ENCODE data around the gene NOL4L. TPM values are rescaled to one million over a fixed set of nuclear protein-coding genes. Genes with fewer than 3 reads are reported as not detected.

The NOL4L gene
- total RNA-seq, 2 donors from 2014 or later = 9.9 to 28.5 TPM

DNA sequence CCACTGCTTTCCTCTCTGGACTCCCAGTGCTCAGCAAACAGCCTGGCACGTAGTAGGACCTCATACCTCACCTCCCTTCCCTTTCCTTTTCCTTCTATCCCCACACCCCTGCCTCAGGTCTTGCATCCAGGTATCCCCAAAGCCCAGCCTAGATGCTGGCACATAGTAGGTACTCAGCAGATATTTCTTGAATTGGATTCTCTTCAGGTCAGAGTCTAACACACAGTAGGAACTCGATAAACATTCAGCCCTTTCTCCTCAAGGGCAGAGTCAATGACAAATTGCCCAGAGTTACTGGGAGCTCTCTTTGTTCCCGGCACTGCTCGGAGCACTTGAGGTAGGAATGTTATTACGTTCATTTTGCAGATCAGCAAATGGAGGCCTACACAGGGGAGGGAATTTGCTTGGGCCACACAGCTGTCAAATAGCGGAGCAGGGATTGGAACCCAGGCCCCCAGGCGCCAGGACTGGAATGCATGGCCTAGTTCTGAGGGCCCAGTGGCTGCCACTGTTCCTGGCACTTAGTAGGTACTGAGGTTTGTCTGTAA is 25.9 kb downstream of the NOL4L start:
- H3K4me1 Mint-ChIP-seq = peaks cover 28% of the 10 kb centered on the region

DNA sequence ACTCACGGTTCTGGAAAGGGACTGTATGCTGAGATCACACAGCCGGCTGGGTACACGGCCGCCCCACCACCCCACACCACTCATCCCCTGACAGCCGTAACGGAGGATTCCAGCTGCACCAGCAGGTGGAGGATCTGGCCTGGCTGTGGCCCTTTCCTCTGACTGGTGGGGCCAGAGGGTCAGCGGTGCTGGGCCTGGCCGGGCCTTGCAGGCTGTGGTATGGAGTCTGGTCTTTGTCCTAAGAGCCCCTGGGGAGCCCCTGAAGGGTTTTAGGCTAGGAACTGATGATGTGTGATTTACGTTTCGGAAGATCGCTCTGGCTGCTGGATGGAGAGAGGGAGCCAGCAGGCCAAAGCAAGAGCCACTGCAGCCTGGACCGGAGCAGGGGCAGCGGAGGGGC is 26.6 kb downstream of the NOL4L start:
- Mint-ChIP-seq H3K36me3 (ENCODE audit: low read depth) (no peaks in the 10 kb centered on the region), H3K4me1 (peaks cover 32% of the 10 kb centered on the region), H3K4me3 (no peak overlapping the region), H3K27me3 (no peaks in the 10 kb centered on the region), H3K27ac (no peak overlapping the region), H3K9me3 (no peaks in the 10 kb centered on the region)
- no peak for ATAC-seq (replicated peaks)

More for the DNA sequence above, 25.9 kb downstream of the NOL4L start:
- Mint-ChIP-seq H3K36me3 (ENCODE audit: low read depth) (no peaks in the 10 kb centered on the region), H3K27me3 (no peaks in the 10 kb centered on the region), H3K9me3 (no peaks in the 10 kb centered on the region), H3K4me3 (no peak overlapping the region), H3K27ac (peak overlapping the region; percentile 70)
- ATAC-seq (replicated peaks) = no peak

DNA sequence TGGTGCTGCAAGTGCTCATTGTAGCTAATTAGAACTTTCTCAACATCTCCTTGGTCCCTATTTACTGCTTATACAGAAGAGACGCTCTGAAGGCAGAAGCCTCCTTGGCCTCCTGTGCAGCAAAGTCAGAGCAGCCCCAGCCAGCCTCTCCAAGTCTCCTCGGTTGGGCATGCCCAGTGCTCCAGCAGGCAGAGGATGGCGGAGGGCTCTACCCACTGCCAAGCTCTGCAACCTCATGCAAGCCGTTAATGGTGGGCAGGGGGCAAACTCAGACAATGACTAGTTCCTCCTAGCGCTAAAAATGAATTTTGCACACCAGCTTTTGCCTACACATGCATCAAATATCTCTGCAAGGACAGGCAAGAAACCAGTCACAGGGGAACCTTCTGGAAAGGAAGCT is 27.8 kb downstream of the NOL4L start:
- H3K9me3 Mint-ChIP-seq = no peaks in the 10 kb centered on the region
- no peak for ATAC-seq (replicated peaks)
- H3K4me1 Mint-ChIP-seq = peaks cover 37% of the 10 kb centered on the region
- no peaks in the 10 kb centered on the region for H3K27me3 Mint-ChIP-seq
- no peak overlapping the region for H3K4me3 Mint-ChIP-seq
- peak overlapping the region; percentile 92 for H3K27ac Mint-ChIP-seq
- H3K36me3 Mint-ChIP-seq (ENCODE audit: low read depth) = no peaks in the 10 kb centered on the region

- H3K9me3 Mint-ChIP-seq = no peaks in the 10 kb centered on the region
- no peaks in the 10 kb centered on the region for H3K27me3 Mint-ChIP-seq
- peak overlapping the region; percentile 92 for H3K27ac Mint-ChIP-seq
- H3K36me3 Mint-ChIP-seq (ENCODE audit: low read depth) = no peaks in the 10 kb centered on the region
- no peak overlapping the region for H3K4me3 Mint-ChIP-seq
- no peak for ATAC-seq (replicated peaks)
- peaks cover 37% of the 10 kb centered on the region for H3K4me1 Mint-ChIP-seq
Measured at GRCh38 chr20:32556312-32557184, 28.6 kb downstream of the NOL4L start.

DNA sequence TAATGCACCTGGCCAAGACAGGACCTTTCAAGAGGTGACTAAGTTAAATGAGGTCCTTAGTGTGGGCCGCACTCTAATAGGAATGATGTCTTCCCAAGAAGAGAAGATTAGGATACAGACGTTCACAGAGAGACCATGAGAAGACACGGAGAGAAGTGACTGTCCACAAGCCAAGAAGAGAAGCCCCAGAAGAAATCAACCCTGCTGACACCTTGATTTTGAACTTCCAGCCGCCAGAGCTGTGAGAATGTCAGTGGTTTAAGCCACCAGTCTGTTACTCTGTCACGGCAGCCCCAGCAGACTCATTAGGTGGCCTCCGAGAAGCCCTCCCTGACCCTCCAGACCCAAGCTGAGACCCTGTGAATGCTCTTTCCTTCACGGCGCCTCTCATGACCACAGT is 29.5 kb downstream of the NOL4L start:
- no peak for ATAC-seq (replicated peaks)
- peak overlapping the region; percentile 92 for H3K27ac Mint-ChIP-seq
- H3K9me3 Mint-ChIP-seq = no peaks in the 10 kb centered on the region
- H3K36me3 Mint-ChIP-seq (ENCODE audit: low read depth) = no peaks in the 10 kb centered on the region
- no peak overlapping the region for H3K4me3 Mint-ChIP-seq
- H3K27me3 Mint-ChIP-seq = no peaks in the 10 kb centered on the region
- H3K4me1 Mint-ChIP-seq = peaks cover 36% of the 10 kb centered on the region

DNA sequence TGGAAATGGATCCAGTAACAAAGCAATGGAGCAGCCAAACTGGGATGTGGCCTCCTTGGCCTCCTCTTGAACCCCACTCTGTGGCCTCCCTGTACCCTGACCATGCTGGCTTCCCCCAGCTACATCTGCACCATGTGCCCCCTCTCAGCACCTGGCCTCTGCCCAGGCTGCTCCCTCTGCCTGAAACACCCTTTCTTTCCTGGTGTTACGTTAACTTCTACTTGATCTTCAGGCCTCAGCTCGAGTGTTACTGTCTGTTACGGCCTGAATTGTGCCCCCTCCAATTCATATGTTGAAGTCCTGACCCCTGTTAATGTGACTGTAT is 30.2 kb downstream of the NOL4L start:
- H3K27ac Mint-ChIP-seq = peak overlapping the region; percentile 92
- H3K4me1 Mint-ChIP-seq = peaks cover 30% of the 10 kb centered on the region
- H3K27me3 Mint-ChIP-seq = no peaks in the 10 kb centered on the region

DNA sequence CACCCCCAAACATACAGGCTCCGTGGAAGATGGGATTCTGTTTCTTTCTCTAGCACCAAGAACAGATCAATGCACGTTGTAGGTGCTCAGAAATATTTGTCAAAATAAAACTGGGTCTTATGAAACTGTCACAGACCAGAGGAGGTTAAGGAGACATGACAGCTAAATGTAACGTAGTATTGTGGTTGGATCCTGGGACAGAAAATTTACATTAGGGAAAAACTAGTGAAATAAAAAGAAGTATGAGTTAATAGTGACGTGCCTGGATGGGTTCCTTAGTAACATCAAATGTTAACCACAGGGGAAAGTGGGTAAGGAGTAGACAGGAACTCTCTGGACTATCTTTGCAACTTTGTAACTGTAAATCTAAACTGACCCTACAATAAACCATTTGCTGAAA is 31.5 kb downstream of the NOL4L start:
- peak; percentile 71 for ATAC-seq (replicated peaks)
- H3K4me3 Mint-ChIP-seq = peak overlapping the region; percentile 68
- peaks cover 25% of the 10 kb centered on the region for H3K4me1 Mint-ChIP-seq
- peak overlapping the region; percentile 92 for H3K27ac Mint-ChIP-seq
- no peaks in the 10 kb centered on the region for H3K27me3 Mint-ChIP-seq
- no peaks in the 10 kb centered on the region for H3K9me3 Mint-ChIP-seq
- no peaks in the 10 kb centered on the region for H3K36me3 Mint-ChIP-seq (ENCODE audit: low read depth)

More for the DNA sequence above, 30.2 kb downstream of the NOL4L start:
- Mint-ChIP-seq H3K4me3 (peak overlapping the region; percentile 68), H3K9me3 (no peaks in the 10 kb centered on the region), H3K36me3 (ENCODE audit: low read depth) (no peaks in the 10 kb centered on the region)
- no peak for ATAC-seq (replicated peaks)

- Mint-ChIP-seq H3K4me1 (peaks cover 38% of the 10 kb centered on the region), H3K27me3 (no peaks in the 10 kb centered on the region), H3K36me3 (ENCODE audit: low read depth) (no peaks in the 10 kb centered on the region), H3K9me3 (no peaks in the 10 kb centered on the region), H3K4me3 (no peak overlapping the region), H3K27ac (no peak overlapping the region)
- ATAC-seq (replicated peaks) = no peak
Measured at GRCh38 chr20:32551693-32552092, 33.4 kb downstream of the NOL4L start.

- Mint-ChIP-seq H3K4me3 (no peak overlapping the region), H3K4me1 (peaks cover 33% of the 10 kb centered on the region), H3K36me3 (ENCODE audit: low read depth) (no peaks in the 10 kb centered on the region), H3K27ac (no peak overlapping the region), H3K9me3 (no peaks in the 10 kb centered on the region), H3K27me3 (no peaks in the 10 kb centered on the region)
- no peak for ATAC-seq (replicated peaks)
Measured at GRCh38 chr20:32549842-32550241, 35.3 kb downstream of the NOL4L start.

GRCh38 chr20:32547753-32548034 is 37.4 kb downstream of the NOL4L start:
- Mint-ChIP-seq H3K4me3 (no peak overlapping the region), H3K27ac (peak overlapping the region; percentile 87), H3K27me3 (no peaks in the 10 kb centered on the region), H3K4me1 (peaks cover 35% of the 10 kb centered on the region), H3K9me3 (no peaks in the 10 kb centered on the region), H3K36me3 (ENCODE audit: low read depth) (no peaks in the 10 kb centered on the region)
- ATAC-seq (replicated peaks) = no peak

DNA sequence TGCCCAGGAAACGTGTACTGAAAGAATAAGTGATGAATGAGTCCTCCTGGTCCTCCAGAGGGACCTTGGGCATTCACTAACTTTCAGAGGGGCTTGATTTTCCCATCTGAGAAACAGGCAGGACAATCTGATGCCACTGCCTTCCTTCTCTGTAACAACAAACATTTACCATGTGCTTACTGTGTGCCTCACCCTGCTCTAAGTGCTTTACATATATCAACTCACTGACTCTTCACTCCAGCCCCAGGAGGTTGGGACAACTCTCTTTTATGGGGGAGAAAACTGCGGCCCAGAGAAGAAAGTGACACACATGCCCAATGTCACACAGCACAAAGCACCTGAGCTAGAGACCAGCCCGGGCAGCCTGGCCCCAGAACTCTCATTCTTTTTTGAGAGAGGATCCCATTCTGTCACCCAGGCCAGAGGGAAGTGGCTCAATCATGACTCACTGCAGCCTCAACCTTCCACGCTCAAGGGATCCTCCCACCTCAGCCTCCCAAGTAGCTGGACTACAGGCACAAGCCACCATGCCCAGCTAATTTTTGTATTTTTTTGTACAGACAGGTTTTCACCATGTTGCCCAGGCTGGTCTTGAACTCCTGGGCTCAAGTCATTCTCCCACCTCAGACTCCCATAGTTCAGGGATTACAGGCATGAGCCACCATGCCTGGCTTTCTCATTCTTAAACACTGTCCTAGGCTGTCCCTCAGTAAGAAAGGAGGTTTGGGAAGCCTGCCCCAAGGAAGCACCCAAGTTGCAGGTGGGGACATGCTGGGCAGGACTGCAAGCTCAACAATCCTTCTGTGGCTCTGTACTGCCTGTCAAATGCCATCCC is 38.0 kb downstream of the NOL4L start:
- Mint-ChIP-seq H3K27ac (peak overlapping the region; percentile 87), H3K4me1 (peaks cover 39% of the 10 kb centered on the region), H3K27me3 (no peaks in the 10 kb centered on the region), H3K9me3 (no peaks in the 10 kb centered on the region), H3K36me3 (ENCODE audit: low read depth) (no peaks in the 10 kb centered on the region), H3K4me3 (no peak overlapping the region)
- no peak for ATAC-seq (replicated peaks)

- H3K27me3 Mint-ChIP-seq = no peaks in the 10 kb centered on the region
- peaks cover 49% of the 10 kb centered on the region for H3K4me1 Mint-ChIP-seq
- no peak overlapping the region for H3K4me3 Mint-ChIP-seq
- H3K36me3 Mint-ChIP-seq (ENCODE audit: low read depth) = no peaks in the 10 kb centered on the region
- ATAC-seq (replicated peaks) = no peak
- H3K27ac Mint-ChIP-seq = peak overlapping the region; percentile 81
- H3K9me3 Mint-ChIP-seq = no peaks in the 10 kb centered on the region
Measured at GRCh38 chr20:32544893-32545840, 40.0 kb downstream of the NOL4L start.

GRCh38 chr20:32544260-32544722 is 40.8 kb downstream of the NOL4L start:
- ATAC-seq (replicated peaks) = no peak
- Mint-ChIP-seq H3K36me3 (ENCODE audit: low read depth) (peaks cover 5% of the 10 kb centered on the region), H3K27ac (peak overlapping the region; percentile 81), H3K9me3 (no peaks in the 10 kb centered on the region), H3K4me3 (no peak overlapping the region), H3K27me3 (no peaks in the 10 kb centered on the region), H3K4me1 (peaks cover 58% of the 10 kb centered on the region)

Data from activated T-helper 17 cell treated with anti-CD3 and anti-CD28 coated beads, Interleukin-2, amount 50 U/mL, for 72 hours (primary cell).